Thoracic aorta (tissue), 2 donors: ENCODE data around the gene LAMTOR1. TPM values are rescaled to one million over a fixed set of nuclear protein-coding genes. Genes with fewer than 3 reads are reported as not detected.
A peak's percentile ranks its signal among the peaks of the same experiment; 100 is the strongest.

ENCODE experiments used
- ATAC-seq: fragments of 150-250 bp; one replicate; pipeline ENCODE4 v1.8.0; 2017; ENCODE audit warnings: low read depth; ENCODE audit not compliant: insufficient number of reproducible peaks, low FRiP score
- DNase-seq: peaks from one replicate; pipeline ENCODE4 v3.0.0-alpha.2; 2020; ENCODE audit warnings: low spot score
- H3K27ac ChIP-seq, 2 donors: fragments of 200-600 bp; sonication (generic); 1 replicate in 1 of 2; 2 replicates in 1 of 2; pipeline ENCODE4 v1.5.1; 2016; ENCODE audit warnings: mild to moderate bottlenecking in 2 of 2, moderate library complexity in 2 of 2
- H3K27me3 ChIP-seq: fragments of 200-600 bp; sonication (generic); replicated peaks from 2 replicates; pipeline ENCODE4 v1.6.0; 2016; ENCODE audit warnings: mild to moderate bottlenecking; ENCODE audit not compliant: insufficient read depth
- H3K36me3 ChIP-seq: fragments of 200-600 bp; sonication (generic); one replicate; pipeline ENCODE4 v1.5.1; 2016
- H3K4me1 ChIP-seq, 2 donors: fragments of 200-600 bp; sonication (generic); 1 replicate in 1 of 2; 2 replicates in 1 of 2; pipeline versions ENCODE4 v1.5.1 to v1.6.0; 2016; ENCODE audit warnings: low read depth in 2 of 2, mild to moderate bottlenecking in 1 of 2; ENCODE audit not compliant: control insufficient read depth in 1 of 2
- H3K4me3 ChIP-seq: fragments of 200-600 bp; sonication (generic); 2 replicates; pipeline ENCODE4 v1.5.1; 2016; ENCODE audit warnings: mild to moderate bottlenecking
- H3K9me3 ChIP-seq: fragments of 200-600 bp; sonication (generic); 2 replicates; pipeline ENCODE4 v1.5.1; 2016
- CTCF ChIP-seq: fragments of 200-600 bp; sonication (generic); IDR thresholded peaks from one replicate; pipeline ENCODE4 v1.5.1; 2019; ENCODE audit warnings: antibody characterized with exemption
- total RNA-seq, 2 donors: library from RNA; depleted of rRNA; stranded (reverse); fragments of >200 nt; gene quantifications; one replicate each; pipeline versions ENCODE4 v1.1.0 to v1.2.3, GENCODE V29; 2016

Gene LAMTOR1
- total RNA-seq, 2 donors from 2014 or later: 68.1 to 94.4 TPM

- Histone ChIP-seq H3K4me3 (peak overlapping the region; percentile 84), H3K27me3 (no peaks in the 10 kb centered on the region), H3K4me1 (peaks cover 17 to 27% of the 10 kb centered on the region in 2 donors), H3K36me3 (no peaks in the 10 kb centered on the region), H3K27ac (peak overlapping the region; percentile 77 to 92), H3K9me3 (no peaks in the 10 kb centered on the region)
- no peak for TF ChIP-seq CTCF
- DNase-seq (no peak), ATAC-seq (no peak)
Observed at GRCh38 chr11:72081184-72081644, 21.9 kb downstream of the LAMTOR1 start.

GRCh38 chr11:72080326-72081183 is 22.5 kb downstream of the LAMTOR1 start, which contains the start of the genes LRRC51 and NUMA1:
Gene LRRC51, plus strand, starts transcription at chr11:72080850. Its CDS starts 8,234 bp downstream, at chr11:72089084.
Gene NUMA1, minus strand, starts transcription at chr11:72080542. Its CDS starts 44,599 bp downstream, at chr11:72035943.
- ATAC-seq (peak; percentile 99), DNase-seq (peak; percentile 100)
- no peaks in the 10 kb centered on the region for H3K27me3 ChIP-seq
- TF ChIP-seq CTCF: no peak
- H3K27ac ChIP-seq: peak within 1 kb of the TSS; percentile 87 to 92
- H3K4me1 ChIP-seq: peaks cover 17 to 27% of the 10 kb centered on the region in 2 donors
- H3K4me3 ChIP-seq: peak within 1 kb of the TSS; percentile 84
- no peaks in the 10 kb centered on the region for H3K9me3 ChIP-seq
- H3K36me3 ChIP-seq: no peaks in the 10 kb centered on the region

GRCh38 chr11:72079819-72080325 is 23.2 kb downstream of the LAMTOR1 start:
- peaks cover 17 to 27% of the 10 kb centered on the region in 2 donors for H3K4me1 ChIP-seq
- H3K9me3 ChIP-seq: no peaks in the 10 kb centered on the region
- no peaks in the 10 kb centered on the region for H3K36me3 ChIP-seq
- peak overlapping the region; percentile 84 for H3K4me3 ChIP-seq
- ATAC-seq (no peak), DNase-seq (no peak)
- H3K27me3 ChIP-seq: no peaks in the 10 kb centered on the region
- peak overlapping the region; percentile 87 to 92 for H3K27ac ChIP-seq
- TF ChIP-seq CTCF: no peak

GRCh38 chr11:72078477-72078876 is 24.6 kb downstream of the LAMTOR1 start:
- H3K36me3 ChIP-seq: no peaks in the 10 kb centered on the region
- peak overlapping the region; percentile 87 to 92 for H3K27ac ChIP-seq
- no peaks in the 10 kb centered on the region for H3K9me3 ChIP-seq
- DNase-seq: no peak
- peaks cover 17 to 27% of the 10 kb centered on the region in 2 donors for H3K4me1 ChIP-seq
- H3K27me3 ChIP-seq: no peaks in the 10 kb centered on the region
- ATAC-seq: no peak
- TF ChIP-seq CTCF: no peak
- H3K4me3 ChIP-seq: no peak overlapping the region

- Histone ChIP-seq H3K27me3 (no peaks in the 10 kb centered on the region), H3K4me1 (peaks cover 21 to 30% of the 10 kb centered on the region in 2 donors), H3K27ac (no peak overlapping the region), H3K9me3 (no peaks in the 10 kb centered on the region), H3K4me3 (no peak overlapping the region), H3K36me3 (no peaks in the 10 kb centered on the region)
- ATAC-seq (no peak), DNase-seq (no peak)
- TF ChIP-seq CTCF: no peak
Observed at GRCh38 chr11:72075756-72076155, 27.3 kb downstream of the LAMTOR1 start.
